ENCODE measurements around the gene LYSET. TPM values are rescaled to one million over a fixed set of nuclear protein-coding genes. Genes with fewer than 3 reads are reported as not detected.
A peak's percentile ranks its signal among the peaks of the same experiment; 100 is the strongest.

LYSET gene
- total RNA-seq, 2 experiments from 2014 or later, result 12.0 to 19.7 TPM

- intact Hi-C loops (cut with micrococcal nuclease; ENCODE audit: unreplicated experiment), result loop anchor here (1.0 to 10.0 kb wide), 4 partner anchors 22 to 758 kb away; partner anchors contain the start of genes BTBD7, ITPK1 and LYSET
- Histone ChIP-seq H3K9me3 (ENCODE audit: low read length) (no peaks in the 10 kb centered on the region), H3K36me3 (ENCODE audit: insufficient read depth, low read length) (peaks cover 47% of the 10 kb centered on the region), H3K4me2 (ENCODE audit: low read length) (peak within 1 kb of the TSS; percentile 90), H2AFZ (ENCODE audit: low read length) (peak within 1 kb of the TSS; percentile 54), H3K4me3 (ENCODE audit: low read depth, low read length, poor library complexity, severe bottlenecking) (peak within 1 kb of the TSS; percentile 84), H3K4me1 (ENCODE audit: insufficient read depth, low read length, poor library complexity, severe bottlenecking) (peaks cover 66% of the 10 kb centered on the region), H3K79me2 (ENCODE audit: insufficient read depth, low read depth, low read length) (peaks cover 87% of the 10 kb centered on the region), H3K27ac (ENCODE audit: low read depth, low read length, poor library complexity, severe bottlenecking) (peak within 1 kb of the TSS; percentile 66), H4K20me1 (ENCODE audit: insufficient read depth, low read length) (peaks cover 25% of the 10 kb centered on the region), H3K9me2 (ENCODE audit: insufficient read depth, low read length) (no peaks in the 10 kb centered on the region)
- TF ChIP-seq EZH2phosphoT487 (IDR thresholded peaks at IDR 0.05; ENCODE audit: borderline replicate concordance, low read depth, low read length) (no peak), CTCF (conservative IDR thresholded peaks at IDR 0.05; ENCODE audit: low read length) (no peak)
- DNase-seq (ENCODE audit: low spot score), result peak; percentile 94
- ChIA-PET POLR2A (interaction anchor here (0.7 to 3.6 kb wide), 6 partner anchors 11 to 28 kb away, joined by 3 to 17 read pairs (median 8); partner anchors contain the start of genes LYSET and MOAP1), CTCF (ENCODE audit: unreplicated experiment) (interaction anchor here (0.6 to 1.7 kb wide), 4 partner anchors 22 to 557 kb away, joined by 3 to 5 read pairs (median 3); no protein-coding TSS in a partner anchor)
- no TSS peak for BruUV-seq (replicated peaks)
Measured at GRCh38 chr14:93206793-93207467, 21.8 kb downstream of the LYSET start, which contains the start of the genes GON7 and UBR7. Gene GON7, minus strand, starts transcription at chr14:93207065. Its CDS starts 28 bp downstream, at chr14:93207037. Gene UBR7, plus strand, starts transcription at chr14:93207256. Its CDS starts 36 bp downstream, at chr14:93207292.

GRCh38 chr14:93207468-93208308, 22.6 kb downstream of the LYSET start:
- Histone ChIP-seq H3K9me2 (ENCODE audit: insufficient read depth, low read length) (no peaks in the 10 kb centered on the region), H4K20me1 (ENCODE audit: insufficient read depth, low read length) (peaks cover 25% of the 10 kb centered on the region), H3K4me2 (ENCODE audit: low read length) (peak overlapping the region; percentile 90), H3K36me3 (ENCODE audit: insufficient read depth, low read length) (peaks cover 51% of the 10 kb centered on the region), H3K27ac (ENCODE audit: low read depth, low read length, poor library complexity, severe bottlenecking) (peak overlapping the region; percentile 66), H3K4me1 (ENCODE audit: insufficient read depth, low read length, poor library complexity, severe bottlenecking) (peaks cover 73% of the 10 kb centered on the region), H3K4me3 (ENCODE audit: low read depth, low read length, poor library complexity, severe bottlenecking) (peak overlapping the region; percentile 84), H2AFZ (ENCODE audit: low read length) (peak overlapping the region; percentile 54), H3K79me2 (ENCODE audit: insufficient read depth, low read depth, low read length) (peaks cover 84% of the 10 kb centered on the region), H3K9me3 (ENCODE audit: low read length) (no peaks in the 10 kb centered on the region)
- TF ChIP-seq CTCF (conservative IDR thresholded peaks at IDR 0.05; ENCODE audit: low read length) (peak; percentile 66), EZH2phosphoT487 (IDR thresholded peaks at IDR 0.05; ENCODE audit: borderline replicate concordance, low read depth, low read length) (no peak)
- intact Hi-C loops (cut with micrococcal nuclease; ENCODE audit: unreplicated experiment), result loop anchor here (1.0 to 10.0 kb wide), 4 partner anchors 22 to 757 kb away; partner anchors contain the start of genes BTBD7, ITPK1 and LYSET
- ChIA-PET CTCF (ENCODE audit: unreplicated experiment) (interaction anchor here (0.6 to 1.7 kb wide), 3 partner anchors 22 to 556 kb away, joined by 3 to 5 read pairs (median 3); no protein-coding TSS in a partner anchor), POLR2A (interaction anchor here (0.7 to 3.6 kb wide), 6 partner anchors 10 to 29 kb away, joined by 3 to 17 read pairs (median 8); partner anchors contain the start of genes LYSET and MOAP1)
- DNase-seq (ENCODE audit: low spot score), result peak; percentile 56
- no TSS peak for BruUV-seq (replicated peaks)

Data from OCI-LY7 (cell line).